GM21529 (cell line): ENCODE measurements around the gene FSTL4.
"Not testable (repeated sequence)": the region's sequence is repeated elsewhere in the genome, so short reads cannot be mapped to it uniquely, and the experiment has no call there.

Experiments used
- ATAC-seq: cut with Tn5 transposase; IDR thresholded peaks from one replicate; pipeline ENCODE4 v1.9.1; 2021; ENCODE audit not compliant: unreplicated experiment

The FSTL4 gene

GRCh38 chr5:133459474-133460160 lies 152.7 kb downstream of the FSTL4 start:
- ATAC-seq: no peak

- no peak for ATAC-seq
Observed at GRCh38 chr5:133458435-133458834, 153.9 kb downstream of the FSTL4 start.

GRCh38 chr5:133457439-133458355 lies 154.6 kb downstream of the FSTL4 start:
- no peak for ATAC-seq

GRCh38 chr5:133456933-133457402 lies 155.4 kb downstream of the FSTL4 start:
- no peak for ATAC-seq

- ATAC-seq: no peak
Observed at GRCh38 chr5:133455676-133456075, 156.7 kb downstream of the FSTL4 start.

- ATAC-seq: no peak
Observed at GRCh38 chr5:133454442-133454841, 157.9 kb downstream of the FSTL4 start.

GRCh38 chr5:133453831-133454230 lies 158.5 kb downstream of the FSTL4 start:
- ATAC-seq: no peak

- no peak for ATAC-seq
Observed at GRCh38 chr5:133453084-133453780, 159.1 kb downstream of the FSTL4 start.

GRCh38 chr5:133451926-133452325 lies 160.4 kb downstream of the FSTL4 start:
- ATAC-seq: no peak

- ATAC-seq: no peak
Observed at GRCh38 chr5:133450286-133450685, 162.1 kb downstream of the FSTL4 start.

GRCh38 chr5:133449181-133449580 lies 163.2 kb downstream of the FSTL4 start:
- ATAC-seq: no peak

- no peak for ATAC-seq
Observed at GRCh38 chr5:133446440-133446839, 165.9 kb downstream of the FSTL4 start.

- ATAC-seq: no peak
Observed at GRCh38 chr5:133445744-133446143, 166.6 kb downstream of the FSTL4 start.

- not testable (repeated sequence) for ATAC-seq
Observed at GRCh38 chr5:133445204-133445603, 167.1 kb downstream of the FSTL4 start.

- ATAC-seq: no peak
Observed at GRCh38 chr5:133444711-133445110, 167.6 kb downstream of the FSTL4 start.

- ATAC-seq: no peak
Observed at GRCh38 chr5:133441166-133441815, 171.1 kb downstream of the FSTL4 start.

GRCh38 chr5:133440467-133441115 lies 171.8 kb downstream of the FSTL4 start:
- ATAC-seq: no peak

GRCh38 chr5:133439859-133440258 lies 172.5 kb downstream of the FSTL4 start:
- no peak for ATAC-seq

- ATAC-seq: no peak
Observed at GRCh38 chr5:133438487-133438886, 173.9 kb downstream of the FSTL4 start.

- ATAC-seq: no peak
Observed at GRCh38 chr5:133434336-133434735, 178.0 kb downstream of the FSTL4 start.
